Neuronal stem cell (in vitro differentiated cells): ENCODE data around the gene C5orf15.
A peak's percentile ranks its signal among the peaks of the same experiment; 100 is the strongest.

Experiments
- DNase-seq: peaks from one replicate; pipeline ENCODE4 v3.0.0-alpha.2; 2013; ENCODE audit warnings: low spot score
- H2AFZ ChIP-seq: one replicate; pipeline ENCODE4 v1.6.1; 2013; ENCODE audit warnings: mild to moderate bottlenecking, low read length, inconsistent platforms
- H2AK5ac ChIP-seq: 2 replicates; pipeline ENCODE4 v1.6.1; 2013; ENCODE audit warnings: low read depth, mild to moderate bottlenecking, inconsistent platforms, low read length, moderate library complexity, mixed read lengths
- H2BK120ac ChIP-seq: 2 replicates; pipeline ENCODE4 v1.6.1; 2013; ENCODE audit warnings: low read depth, mild to moderate bottlenecking, inconsistent platforms, low read length, moderate library complexity, mixed read lengths
- H2BK12ac ChIP-seq: one replicate; pipeline ENCODE4 v1.6.1; 2013; ENCODE audit warnings: low read length, inconsistent platforms
- H2BK15ac ChIP-seq: 2 replicates; pipeline ENCODE4 v1.6.1; 2013; ENCODE audit warnings: mild to moderate bottlenecking, low read length, inconsistent platforms, mixed read lengths
- H2BK5ac ChIP-seq: one replicate; pipeline ENCODE4 v1.6.1; 2013; ENCODE audit warnings: inconsistent platforms, mild to moderate bottlenecking, low read length, moderate library complexity
- H3K14ac ChIP-seq: one replicate; pipeline ENCODE4 v1.6.1; 2013; ENCODE audit warnings: low read length, inconsistent platforms
- H3K18ac ChIP-seq: 2 replicates; pipeline ENCODE4 v1.6.1; 2013; ENCODE audit warnings: low read length, inconsistent platforms
- H3K23ac ChIP-seq: 2 replicates; pipeline ENCODE4 v1.6.1; 2013; ENCODE audit warnings: low read depth, mild to moderate bottlenecking, mixed read lengths, low read length, inconsistent platforms; ENCODE audit not compliant: poor library complexity
- H3K27ac ChIP-seq: replicated peaks from 3 replicates; pipeline ENCODE4 v1.5.1; 2013; ENCODE audit warnings: low read length, inconsistent platforms
- H3K27me3 ChIP-seq, 3 experiments: 2 replicates each; pipeline ENCODE4 v1.6.1; 2013; ENCODE audit warnings: low read length in 3 of 3, mild to moderate bottlenecking in 2 of 3, inconsistent platforms in 1 of 3, low read depth in 1 of 3, mixed read lengths in 1 of 3, moderate library complexity in 1 of 3; ENCODE audit not compliant: control insufficient read depth in 3 of 3, insufficient read depth in 3 of 3
- H3K36me3 ChIP-seq, 2 donors: replicated peaks in 1 of 2; 2 replicates each; pipeline ENCODE4 v1.6.1; 2013; ENCODE audit warnings: low read length in 2 of 2; ENCODE audit not compliant: control insufficient read depth in 2 of 2, insufficient read depth in 2 of 2
- H3K4ac ChIP-seq: 2 replicates; pipeline ENCODE4 v1.6.1; 2013; ENCODE audit warnings: inconsistent platforms, mild to moderate bottlenecking, low read length, moderate library complexity
- H3K4me1 ChIP-seq, 2 donors: 1 replicate in 1 of 2; 2 replicates in 1 of 2; pipeline ENCODE4 v1.6.1; 2013; ENCODE audit warnings: low read length in 2 of 2, low read depth in 1 of 2; ENCODE audit not compliant: control insufficient read depth in 2 of 2, insufficient read depth in 1 of 2
- H3K4me2 ChIP-seq: one replicate; pipeline ENCODE4 v1.6.1; 2013; ENCODE audit warnings: mild to moderate bottlenecking, low read length, inconsistent platforms; ENCODE audit not compliant: insufficient read depth, poor library complexity, severe bottlenecking
- H3K4me3 ChIP-seq, 2 donors: 2 replicates each; pipeline ENCODE4 v1.5.1; 2013; ENCODE audit warnings: low read length in 2 of 2, mild to moderate bottlenecking in 2 of 2, inconsistent platforms in 1 of 2, moderate library complexity in 1 of 2
- H3K79me1 ChIP-seq: one replicate; pipeline ENCODE4 v1.6.1; 2013; ENCODE audit warnings: low read depth, mild to moderate bottlenecking, inconsistent platforms, low read length, moderate library complexity
- H3K9ac ChIP-seq: one replicate; pipeline ENCODE4 v1.6.1; 2013; ENCODE audit warnings: mild to moderate bottlenecking, low read depth, low read length, inconsistent platforms; ENCODE audit not compliant: poor library complexity
- H3K9me3 ChIP-seq, 2 donors: replicated peaks in 1 of 2; 2 replicates each; pipeline versions ENCODE3 to v1.6.1; 2013; ENCODE audit warnings: low read length in 2 of 2, mild to moderate bottlenecking in 2 of 2, inconsistent platforms in 1 of 2, low read depth in 1 of 2, mixed read lengths in 1 of 2, moderate library complexity in 1 of 2; ENCODE audit not compliant: control insufficient read depth in 2 of 2, insufficient read depth in 1 of 2
- H4K8ac ChIP-seq: one replicate; pipeline ENCODE4 v1.6.1; 2013; ENCODE audit warnings: low read depth, mild to moderate bottlenecking, inconsistent platforms, low read length, moderate library complexity
- H4K91ac ChIP-seq: one replicate; pipeline ENCODE4 v1.6.1; 2013; ENCODE audit warnings: low read length, low read depth, mild to moderate bottlenecking, inconsistent platforms; ENCODE audit not compliant: poor library complexity
- WGBS, 2 donors: extraction: QIAGEN DNeasy Blood & Tissue Kit; methylation state at CpG; one replicate each; pipeline ENCODE4 v1.1.7; 2013; ENCODE audit warnings: missing lambda C conversion rate in 2 of 2, mixed read lengths in 1 of 2; ENCODE audit not compliant: insufficient read length in 2 of 2, insufficient replicate concordance in 1 of 2; ENCODE audit errors: extremely low coverage in 2 of 2; 5-methylcytosine and 5-hydroxymethylcytosine counted together

C5orf15 gene

DNA sequence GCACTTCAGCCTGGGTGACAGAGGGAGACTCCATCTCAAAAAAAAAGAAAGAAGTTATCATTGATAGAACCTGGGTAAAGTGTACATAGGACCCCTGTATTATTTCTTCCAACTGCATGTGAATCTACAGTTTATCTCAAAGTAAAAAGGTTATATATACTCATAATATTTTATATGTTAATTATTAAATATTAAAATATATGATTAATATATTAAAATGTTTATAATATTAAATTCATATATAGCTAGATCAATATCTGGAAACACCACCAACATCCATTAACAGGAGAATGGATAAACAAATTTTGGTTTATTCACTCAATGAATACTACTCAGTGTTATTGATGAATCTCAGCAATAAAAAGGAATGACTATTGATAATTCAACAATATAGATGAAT lies 19.7 kb downstream of the C5orf15 start:
- Histone ChIP-seq H4K91ac (no peak overlapping the region), H3K79me1 (no peaks in the 10 kb centered on the region), H2AK5ac (no peak overlapping the region), H3K4me1 (no peaks in the 10 kb centered on the region), H3K27me3 (peaks cover 0 to 3% (median 0%) of the 10 kb centered on the region in 3 experiments), H3K4ac (no peak overlapping the region), H3K23ac (no peak overlapping the region), H3K4me3 (no peak overlapping the region), H2AFZ (no peak overlapping the region), H3K18ac (no peak overlapping the region), H3K14ac (no peak overlapping the region), H3K9me3 (no peaks in the 10 kb centered on the region), H2BK120ac (no peak overlapping the region), H3K9ac (no peak overlapping the region), H2BK5ac (no peak overlapping the region), H2BK12ac (no peak overlapping the region), H3K36me3 (no peaks in the 10 kb centered on the region), H3K27ac (no peak overlapping the region), H2BK15ac (no peak overlapping the region), H3K4me2 (no peak overlapping the region), H4K8ac (no peak overlapping the region)
- no peak for DNase-seq

DNA sequence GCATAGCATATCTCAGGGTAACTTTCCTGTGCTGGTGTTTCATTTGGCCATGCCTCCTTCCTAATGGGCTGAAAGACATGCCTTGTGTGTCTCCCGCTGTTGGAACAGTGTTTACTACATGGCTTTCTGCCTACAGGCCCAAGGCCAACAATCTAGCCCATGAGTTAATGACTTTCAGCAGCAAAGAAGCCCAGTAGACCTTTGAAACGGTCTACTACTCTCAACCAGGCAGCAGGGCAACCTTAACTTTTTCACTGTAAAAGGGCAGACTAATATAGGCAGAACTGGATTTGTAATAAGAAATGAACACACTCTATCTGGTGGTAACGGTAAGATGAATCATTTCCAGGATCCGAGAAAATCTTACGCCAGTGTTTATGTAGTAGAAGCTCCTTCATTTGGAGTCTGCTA lies 21.0 kb downstream of the C5orf15 start:
- Histone ChIP-seq H2BK12ac (no peak overlapping the region), H3K27me3 (peaks cover 0 to 13% (median 0%) of the 10 kb centered on the region in 3 experiments), H4K8ac (no peak overlapping the region), H3K4ac (no peak overlapping the region), H3K9me3 (no peaks in the 10 kb centered on the region), H3K4me2 (no peak overlapping the region), H4K91ac (no peak overlapping the region), H3K9ac (no peak overlapping the region), H3K14ac (no peak overlapping the region), H3K79me1 (no peaks in the 10 kb centered on the region), H3K4me3 (no peak overlapping the region), H3K23ac (no peak overlapping the region), H3K18ac (no peak overlapping the region), H2AK5ac (no peak overlapping the region), H2BK15ac (no peak overlapping the region), H3K4me1 (no peaks in the 10 kb centered on the region), H3K36me3 (no peaks in the 10 kb centered on the region), H2BK5ac (no peak overlapping the region), H2AFZ (no peak overlapping the region), H3K27ac (no peak overlapping the region), H2BK120ac (no peak overlapping the region)
- no peak for DNase-seq
- WGBS, 2 donors, result no CpG with 5 or more reads among the region's 5 CpGs

DNA sequence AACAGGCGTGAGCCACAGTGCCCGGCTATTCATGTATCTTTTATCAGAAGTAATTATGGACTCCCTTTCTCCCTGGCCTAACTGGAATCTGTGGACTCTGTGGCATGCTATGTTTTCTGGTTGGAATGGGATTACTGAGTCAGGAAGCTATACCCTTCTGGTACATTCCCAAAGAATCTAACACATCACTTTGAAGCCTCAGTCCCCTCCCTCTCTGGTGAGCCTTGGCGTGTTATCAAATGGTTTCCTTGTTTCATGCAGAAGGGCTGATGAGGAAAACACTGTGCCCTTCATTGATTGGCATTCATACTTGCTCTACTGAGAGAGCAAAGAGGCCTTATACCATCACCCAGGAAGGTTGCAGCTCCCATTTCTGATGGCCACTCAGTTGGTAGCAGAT lies 22.9 kb downstream of the C5orf15 start:
- no peaks in the 10 kb centered on the region for H3K79me1 ChIP-seq
- no peaks in the 10 kb centered on the region for H3K9me3 ChIP-seq
- H2BK5ac ChIP-seq, result no peak overlapping the region
- no peak overlapping the region for H2BK12ac ChIP-seq
- no peak overlapping the region for H3K27ac ChIP-seq
- no peak overlapping the region for H4K91ac ChIP-seq
- H3K4ac ChIP-seq, result no peak overlapping the region
- no peak overlapping the region for H3K18ac ChIP-seq
- H2AFZ ChIP-seq, result no peak overlapping the region
- H3K36me3 ChIP-seq, result no peaks in the 10 kb centered on the region
- no peak overlapping the region for H3K14ac ChIP-seq
- no peaks in the 10 kb centered on the region for H3K4me1 ChIP-seq
- DNase-seq, result no peak
- no peak overlapping the region for H3K4me3 ChIP-seq
- no peak overlapping the region for H2BK15ac ChIP-seq
- no peak overlapping the region for H2AK5ac ChIP-seq
- H3K27me3 ChIP-seq, result peaks cover 0 to 14% (median 0%) of the 10 kb centered on the region in 3 experiments
- H3K4me2 ChIP-seq, result no peak overlapping the region
- H3K23ac ChIP-seq, result no peak overlapping the region
- H3K9ac ChIP-seq, result no peak overlapping the region
- H2BK120ac ChIP-seq, result no peak overlapping the region
- WGBS, 2 donors, result no CpG with 5 or more reads among the region's 3 CpGs
- no peak overlapping the region for H4K8ac ChIP-seq

DNA sequence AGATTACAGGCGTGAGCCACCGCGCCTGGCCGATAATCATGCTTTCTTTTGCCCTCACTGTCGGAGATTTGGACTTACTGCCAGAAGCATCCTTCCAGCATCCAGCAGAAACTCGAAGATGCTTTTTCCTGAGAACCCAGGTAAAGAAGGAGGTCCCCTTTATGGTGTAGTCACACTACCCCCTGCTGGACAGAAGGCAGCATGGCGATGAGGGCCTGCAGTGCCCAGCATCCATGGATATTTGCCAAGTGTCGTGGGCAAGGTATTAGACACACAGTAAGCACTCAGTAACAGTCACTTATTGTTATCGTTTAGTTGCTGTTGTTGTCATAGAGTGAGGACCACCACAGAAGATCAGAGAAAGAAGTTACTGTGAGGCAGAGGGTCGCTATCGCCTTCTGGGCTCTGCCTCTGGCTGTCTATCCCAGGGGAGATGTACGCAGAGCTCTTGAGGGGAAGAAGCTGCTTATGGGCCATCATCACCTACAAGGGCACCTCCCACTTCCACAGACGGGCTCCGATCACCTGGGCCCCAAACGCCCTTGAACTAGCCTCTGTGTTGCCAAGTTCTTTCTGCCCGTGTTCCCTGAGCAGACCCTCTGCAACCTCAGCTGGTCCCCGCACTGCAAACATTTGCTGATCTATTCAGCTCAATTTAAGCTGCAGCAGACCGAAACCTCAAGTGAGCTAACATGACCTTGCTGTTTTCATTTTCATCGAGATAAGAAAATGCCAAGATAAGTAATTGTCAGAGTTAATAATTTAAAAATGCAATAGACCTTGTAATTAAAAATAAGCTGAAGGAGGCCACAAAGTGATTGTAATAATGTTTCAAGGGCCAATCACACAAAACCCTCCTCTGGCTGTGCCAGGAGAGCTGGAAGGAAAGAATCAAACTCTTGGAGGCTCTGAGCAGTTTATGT lies 23.9 kb downstream of the C5orf15 start:
- no peaks in the 10 kb centered on the region for H3K9me3 ChIP-seq
- no peak overlapping the region for H2BK5ac ChIP-seq
- no peak overlapping the region for H2BK12ac ChIP-seq
- H3K4me2 ChIP-seq, result no peak overlapping the region
- H3K79me1 ChIP-seq, result no peaks in the 10 kb centered on the region
- H3K23ac ChIP-seq, result no peak overlapping the region
- no peak overlapping the region for H4K91ac ChIP-seq
- no peak overlapping the region for H2AK5ac ChIP-seq
- no CpG with 5 or more reads among the region's 19 CpGs for WGBS, 2 donors
- no peak overlapping the region for H2BK15ac ChIP-seq
- H3K14ac ChIP-seq, result no peak overlapping the region
- H3K9ac ChIP-seq, result no peak overlapping the region
- H3K4ac ChIP-seq, result no peak overlapping the region
- DNase-seq, result peak; percentile 52
- no peak overlapping the region for H4K8ac ChIP-seq
- H3K36me3 ChIP-seq, result no peaks in the 10 kb centered on the region
- no peak overlapping the region for H3K4me3 ChIP-seq
- H3K18ac ChIP-seq, result no peak overlapping the region
- H2BK120ac ChIP-seq, result no peak overlapping the region
- H3K27me3 ChIP-seq, result peaks cover 0 to 14% (median 0%) of the 10 kb centered on the region in 3 experiments
- H2AFZ ChIP-seq, result no peak overlapping the region
- no peak overlapping the region for H3K27ac ChIP-seq
- no peaks in the 10 kb centered on the region for H3K4me1 ChIP-seq
